C4-2B (cell line): ENCODE results near the gene BCL2L1.
"Not testable (repeated sequence)": the region's sequence is repeated elsewhere in the genome, so short reads cannot be mapped to it uniquely, and the experiment has no call there.

Experiments used
- H3K27ac ChIP-seq: fragments of 450-650 bp; 2 replicates; pipeline ENCODE4 v1.5.1; 2017
- CTCF ChIP-seq: fragments of 450-650 bp; conservative IDR thresholded peaks from 2 replicates; pipeline ENCODE4 v1.5.1; 2017; ENCODE audit warnings: mild to moderate bottlenecking
- ZFX ChIP-seq: fragments of 450-650 bp; IDR thresholded peaks from 2 replicates; pipeline ENCODE4 v1.6.1; 2017

The BCL2L1 gene

GRCh38 chr20:31661625-31662371, 60.9 kb downstream of the BCL2L1 start:
- H3K27ac ChIP-seq = peak overlapping the region; percentile 26
- no peak for TF ChIP-seq ZFX
- peak; percentile 90 for TF ChIP-seq CTCF

- TF ChIP-seq CTCF (no peak), ZFX (no peak)
- H3K27ac ChIP-seq = no peak overlapping the region; the same call in 1 of the 2 replicates
Measured at GRCh38 chr20:31654534-31654933, 68.1 kb downstream of the BCL2L1 start.

DNA sequence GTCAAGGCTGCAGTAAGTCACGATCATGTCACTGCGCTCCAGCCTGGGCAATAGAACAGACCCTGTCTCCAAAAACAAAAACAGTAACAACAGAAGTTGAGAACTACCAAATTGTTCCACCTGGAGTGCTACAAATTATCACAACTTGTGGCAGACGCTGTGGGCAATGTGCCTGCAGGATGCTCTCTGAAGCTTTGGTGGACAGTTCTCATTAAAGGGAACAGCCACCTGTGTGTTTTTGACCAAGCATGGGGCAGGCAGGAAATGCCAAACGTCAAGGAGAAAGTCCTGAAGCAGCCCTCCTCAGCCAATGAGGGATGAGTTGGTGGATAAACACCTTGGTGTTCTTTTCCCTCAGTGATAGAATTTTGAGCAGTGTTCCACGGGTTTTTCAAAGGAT, 69.1 kb downstream of the BCL2L1 start:
- TF ChIP-seq CTCF (no peak), ZFX (no peak)
- peak overlapping the region; percentile 47 for H3K27ac ChIP-seq

GRCh38 chr20:31652917-31653396, 69.7 kb downstream of the BCL2L1 start:
- peak overlapping the region; percentile 47 for H3K27ac ChIP-seq
- TF ChIP-seq ZFX (no peak), CTCF (no peak)

GRCh38 chr20:31648104-31648503, 74.6 kb downstream of the BCL2L1 start:
- not testable (repeated sequence) for H3K27ac ChIP-seq

DNA sequence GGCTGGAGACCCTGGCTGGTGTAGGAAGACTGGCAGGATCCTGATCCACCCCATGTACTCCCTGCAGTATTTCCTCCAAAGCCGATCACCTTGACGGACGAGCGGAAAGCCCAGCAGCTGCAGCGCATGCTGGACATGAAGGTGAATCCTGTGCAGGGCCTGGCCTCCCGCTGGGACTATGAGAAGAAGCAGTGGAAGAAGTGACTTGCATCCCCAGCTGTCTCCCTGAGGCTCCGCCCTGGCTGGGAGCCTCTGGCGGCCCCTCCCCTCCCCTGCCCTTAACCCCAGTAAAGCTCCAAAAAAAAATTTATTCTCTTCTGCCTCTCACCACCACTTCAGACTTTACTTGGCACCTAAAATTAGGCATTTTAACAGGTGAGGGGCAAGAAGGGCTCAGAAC, 78.0 kb downstream of the BCL2L1 start:
- no peak overlapping the region for H3K27ac ChIP-seq
- TF ChIP-seq CTCF (no peak), ZFX (no peak)

- no peak overlapping the region for H3K27ac ChIP-seq
- TF ChIP-seq CTCF = no peak
- no peak for TF ChIP-seq ZFX
Measured at GRCh38 chr20:31643522-31643921, 79.1 kb downstream of the BCL2L1 start.

DNA sequence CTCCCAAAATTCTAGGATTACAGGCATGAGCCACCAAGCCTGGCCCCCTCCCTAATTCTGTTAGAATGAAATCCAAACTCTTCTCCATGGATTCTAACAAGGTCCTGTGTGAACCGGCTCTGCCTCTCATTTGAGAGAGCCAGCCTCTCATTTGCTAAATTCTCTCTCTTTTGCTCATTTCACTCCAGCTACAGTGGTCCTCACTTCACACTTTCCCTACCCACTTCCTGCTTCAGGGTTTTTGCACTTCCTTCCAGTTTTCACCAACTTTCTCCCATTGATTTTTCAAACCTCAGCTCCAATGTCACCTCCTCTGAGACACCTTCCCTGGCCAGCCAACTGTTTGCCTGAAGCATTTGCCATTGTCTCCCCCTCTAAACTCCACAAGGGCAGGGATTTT, 79.8 kb downstream of the BCL2L1 start:
- H3K27ac ChIP-seq = no peak overlapping the region

More for the DNA sequence above, 79.8 kb downstream of the BCL2L1 start:
- no peak for TF ChIP-seq ZFX
- TF ChIP-seq CTCF = no peak
